Omental fat pad (tissue), 4 donors: ENCODE data around the gene PKMYT1. TPM values are rescaled to one million over a fixed set of nuclear protein-coding genes. Genes with fewer than 3 reads are reported as not detected.

Experiments
- ATAC-seq: fragments of 150-250 bp; one replicate; pipeline ENCODE4 v1.9.1; 2016; ENCODE audit warnings: mild to moderate bottlenecking, moderate library complexity; ENCODE audit not compliant: low FRiP score
- DNase-seq: peaks from one replicate; pipeline ENCODE4 v3.0.0-alpha.2; 2019; ENCODE audit warnings: low spot score
- total RNA-seq, 4 donors: library from RNA; depleted of rRNA; stranded (reverse); fragments of >200 nt; gene quantifications; one replicate each; pipeline ENCODE4 v1.1.0, GENCODE V29; 2016
- TF ChIP-seq, protein P1 (sequence below), 3 donors: fragments of 450-650 bp; IDR thresholded peaks; one replicate each; pipeline ENCODE4 v1.5.1; 2016 to 2017; ENCODE audit warnings: antibody characterized with exemption in 3 of 3, mild to moderate bottlenecking in 3 of 3, moderate library complexity in 2 of 3

PKMYT1 gene
- total RNA-seq, 4 donors from 2014 or later: 0.25 to 1.7 (median 0.79) TPM; not detected in 1

DNA sequence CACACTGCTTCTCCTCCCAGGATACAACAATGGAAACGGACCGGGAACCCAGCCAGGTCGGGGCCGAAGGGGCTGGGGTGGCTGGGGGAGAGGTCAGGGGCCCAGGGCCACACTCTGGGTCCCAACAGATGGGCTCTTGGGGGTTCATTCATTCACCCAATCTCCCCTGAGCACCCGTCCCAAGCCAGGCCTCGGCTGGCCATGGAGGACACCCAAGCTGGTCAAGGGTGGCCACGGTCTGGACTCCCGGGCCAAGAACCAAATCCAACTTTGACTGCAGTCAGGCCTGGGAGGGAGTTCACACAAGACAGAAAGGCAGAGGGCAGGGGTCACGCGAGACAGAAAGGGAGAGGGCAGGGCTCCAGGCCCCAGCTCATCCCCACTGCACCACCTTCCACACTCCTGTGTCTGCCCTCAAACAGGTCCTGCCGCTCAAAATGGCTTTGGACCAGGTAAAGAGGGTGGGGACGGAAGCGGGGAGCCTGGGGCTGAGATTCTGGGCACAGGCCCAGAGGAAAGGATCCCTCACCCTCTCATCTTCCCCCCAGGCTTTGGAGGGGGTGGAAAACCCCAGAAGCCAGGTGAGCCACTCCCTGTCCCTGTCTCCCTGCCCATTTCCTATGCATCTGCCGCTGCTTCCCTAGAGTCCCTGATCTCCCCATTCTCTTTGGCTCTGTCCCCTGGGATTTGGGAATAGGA, 12.3 kb upstream of the PKMYT1 start:
- TF ChIP-seq, protein P1, sequence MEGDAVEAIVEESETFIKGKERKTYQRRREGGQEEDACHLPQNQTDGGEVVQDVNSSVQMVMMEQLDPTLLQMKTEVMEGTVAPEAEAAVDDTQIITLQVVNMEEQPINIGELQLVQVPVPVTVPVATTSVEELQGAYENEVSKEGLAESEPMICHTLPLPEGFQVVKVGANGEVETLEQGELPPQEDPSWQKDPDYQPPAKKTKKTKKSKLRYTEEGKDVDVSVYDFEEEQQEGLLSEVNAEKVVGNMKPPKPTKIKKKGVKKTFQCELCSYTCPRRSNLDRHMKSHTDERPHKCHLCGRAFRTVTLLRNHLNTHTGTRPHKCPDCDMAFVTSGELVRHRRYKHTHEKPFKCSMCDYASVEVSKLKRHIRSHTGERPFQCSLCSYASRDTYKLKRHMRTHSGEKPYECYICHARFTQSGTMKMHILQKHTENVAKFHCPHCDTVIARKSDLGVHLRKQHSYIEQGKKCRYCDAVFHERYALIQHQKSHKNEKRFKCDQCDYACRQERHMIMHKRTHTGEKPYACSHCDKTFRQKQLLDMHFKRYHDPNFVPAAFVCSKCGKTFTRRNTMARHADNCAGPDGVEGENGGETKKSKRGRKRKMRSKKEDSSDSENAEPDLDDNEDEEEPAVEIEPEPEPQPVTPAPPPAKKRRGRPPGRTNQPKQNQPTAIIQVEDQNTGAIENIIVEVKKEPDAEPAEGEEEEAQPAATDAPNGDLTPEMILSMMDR (IDR thresholded peaks at IDR 0.05): no peak

DNA sequence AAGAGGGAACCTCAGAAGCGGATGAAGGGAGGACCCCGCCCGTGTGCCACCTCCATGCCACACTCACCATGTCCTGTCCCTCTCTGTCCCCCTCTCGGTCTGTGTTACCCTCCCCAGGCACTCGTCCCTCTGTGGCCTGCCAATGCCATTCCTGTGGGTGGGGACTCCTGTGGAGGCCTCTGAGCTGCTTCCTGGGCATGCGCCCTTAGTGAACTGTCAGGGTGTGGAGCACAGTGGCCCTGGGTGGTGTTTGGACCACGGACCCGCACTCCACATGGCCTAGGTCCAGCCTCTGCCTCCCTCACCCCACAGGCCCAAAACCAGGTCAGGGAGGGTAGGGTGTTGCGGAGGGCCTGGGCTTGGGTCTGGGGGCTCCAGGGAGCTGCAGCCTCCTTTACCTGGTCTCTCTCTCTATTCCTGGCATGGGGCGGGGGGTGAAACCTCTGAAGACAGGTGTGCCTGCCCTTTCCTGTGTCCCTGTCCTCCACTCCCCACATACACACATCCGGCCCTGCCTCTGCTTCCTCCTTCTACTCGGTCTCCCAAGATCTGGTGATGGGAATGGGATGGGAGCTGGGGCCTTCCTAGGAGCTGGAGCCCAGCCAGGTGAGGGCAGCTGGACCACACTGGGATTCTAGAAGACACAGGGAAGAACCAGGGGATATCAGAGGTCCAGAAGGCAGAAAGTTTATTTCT, 11.5 kb upstream of the PKMYT1 start:
- TF ChIP-seq, protein P1 (IDR thresholded peaks at IDR 0.05): no peak
- ATAC-seq: no peak
- DNase-seq: no peak

More for the DNA sequence above, 12.3 kb upstream of the PKMYT1 start:
- ATAC-seq (no peak), DNase-seq (no peak)

DNA sequence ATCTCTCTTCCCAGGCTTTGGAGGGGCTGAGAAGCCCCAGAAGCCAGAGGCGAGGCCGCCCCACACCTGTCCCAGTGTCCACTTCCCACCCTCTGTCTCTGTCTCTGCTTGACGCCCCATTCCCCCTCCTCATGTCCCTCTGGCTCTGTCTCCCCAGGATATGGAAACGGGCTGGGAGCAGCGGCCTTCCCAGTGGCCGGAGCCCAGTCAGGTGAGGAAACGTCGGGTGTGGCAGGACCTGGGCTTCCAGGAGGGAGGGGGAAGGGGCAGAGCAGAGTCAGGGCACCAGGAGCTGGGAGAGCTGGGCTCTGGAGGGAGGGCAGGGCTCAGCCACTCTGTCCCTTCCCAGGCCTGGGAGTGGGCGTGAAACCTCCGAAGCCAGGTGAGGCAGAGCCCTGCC, 10.6 kb upstream of the PKMYT1 start:
- TF ChIP-seq, protein P1 (IDR thresholded peaks at IDR 0.05): no peak
- DNase-seq: no peak

DNA sequence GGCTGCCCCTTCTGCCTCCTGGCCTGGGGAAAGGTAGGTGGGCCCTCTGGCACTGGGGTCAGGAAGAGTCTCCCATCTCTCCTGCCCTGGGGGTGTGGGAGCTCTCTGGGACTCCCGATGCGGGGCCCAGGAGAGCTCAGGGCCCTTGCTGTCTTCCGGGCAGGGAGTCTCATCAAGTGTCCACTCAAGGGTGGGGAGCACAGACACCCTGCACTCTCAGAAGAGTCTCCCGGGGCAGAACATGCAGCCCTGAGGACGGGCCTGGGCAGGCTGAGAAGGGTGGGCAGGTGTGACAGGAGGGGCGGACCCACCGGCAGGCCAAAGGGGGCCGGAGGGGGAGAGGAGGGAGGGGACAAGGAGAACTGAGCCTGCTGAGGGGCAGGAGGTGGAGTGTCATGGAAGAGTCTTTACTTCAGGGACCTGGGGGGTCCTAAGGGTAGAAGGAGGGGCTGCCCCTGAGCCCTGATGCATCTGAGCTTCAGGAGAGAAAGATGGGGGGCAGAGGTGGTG, 8.4 kb upstream of the PKMYT1 start:
- DNase-seq (no peak), ATAC-seq (no peak)
- TF ChIP-seq, protein P1 (IDR thresholded peaks at IDR 0.05): no peak

More for the DNA sequence above, 10.6 kb upstream of the PKMYT1 start:
- ATAC-seq: no peak

DNA sequence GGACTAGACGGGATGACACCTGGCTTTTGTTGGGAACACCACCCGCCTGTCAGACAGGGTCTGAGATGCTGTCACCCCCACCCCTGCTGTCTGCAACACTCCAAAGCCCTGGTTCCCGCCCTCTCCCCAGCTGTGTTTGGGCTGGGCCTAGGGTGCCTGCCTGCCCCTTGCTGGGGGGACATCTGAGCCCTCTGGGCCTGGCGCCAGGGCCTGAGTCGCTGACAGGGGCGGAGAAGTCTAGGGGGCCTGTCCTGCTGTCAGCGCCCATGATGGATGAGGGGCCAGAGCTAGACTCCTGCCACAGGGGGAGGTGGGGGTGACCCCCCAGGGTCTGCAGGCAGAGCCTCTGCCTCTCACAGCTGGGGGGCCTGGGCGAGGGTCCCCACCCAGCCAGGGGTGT, 7.6 kb upstream of the PKMYT1 start:
- no peak for DNase-seq
- no peak for ATAC-seq
- TF ChIP-seq, protein P1 (IDR thresholded peaks at IDR 0.05): no peak

DNA sequence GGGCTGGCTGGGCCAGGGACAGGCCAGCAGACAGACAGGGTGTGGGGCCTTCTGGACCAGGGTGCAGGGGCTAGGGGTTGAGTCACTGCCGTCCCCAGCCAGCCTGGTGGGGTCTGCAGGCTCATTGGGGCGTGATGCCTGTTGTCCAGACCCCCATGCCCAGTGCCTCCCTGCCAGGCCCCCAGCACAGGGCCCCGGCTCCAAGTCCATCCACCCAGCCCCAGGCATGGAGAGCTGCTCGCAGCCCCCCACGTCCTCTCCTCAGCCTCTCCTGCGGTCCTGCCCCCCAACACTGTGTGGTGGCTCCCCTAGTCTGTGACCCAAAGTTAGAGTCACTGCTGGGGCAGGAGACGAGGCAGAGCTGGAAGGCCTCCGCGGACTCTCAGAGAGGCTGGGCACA, 7.0 kb upstream of the PKMYT1 start:
- no peak for DNase-seq
- TF ChIP-seq, protein P1 (IDR thresholded peaks at IDR 0.05): no peak
- no peak for ATAC-seq
